Right kidney (tissue), 1 donor: Measurements from ENCODE around the gene PHF20.
A peak's percentile ranks its signal among the peaks of the same experiment; 100 is the strongest.
"Not testable (repeated sequence)": the region's sequence is repeated elsewhere in the genome, so short reads cannot be mapped to it uniquely, and the experiment has no call there.

Source experiments
- DNase-seq: peaks from one replicate; pipeline ENCODE4 v3.0.0-alpha.2; 2016

The PHF20 gene

DNA sequence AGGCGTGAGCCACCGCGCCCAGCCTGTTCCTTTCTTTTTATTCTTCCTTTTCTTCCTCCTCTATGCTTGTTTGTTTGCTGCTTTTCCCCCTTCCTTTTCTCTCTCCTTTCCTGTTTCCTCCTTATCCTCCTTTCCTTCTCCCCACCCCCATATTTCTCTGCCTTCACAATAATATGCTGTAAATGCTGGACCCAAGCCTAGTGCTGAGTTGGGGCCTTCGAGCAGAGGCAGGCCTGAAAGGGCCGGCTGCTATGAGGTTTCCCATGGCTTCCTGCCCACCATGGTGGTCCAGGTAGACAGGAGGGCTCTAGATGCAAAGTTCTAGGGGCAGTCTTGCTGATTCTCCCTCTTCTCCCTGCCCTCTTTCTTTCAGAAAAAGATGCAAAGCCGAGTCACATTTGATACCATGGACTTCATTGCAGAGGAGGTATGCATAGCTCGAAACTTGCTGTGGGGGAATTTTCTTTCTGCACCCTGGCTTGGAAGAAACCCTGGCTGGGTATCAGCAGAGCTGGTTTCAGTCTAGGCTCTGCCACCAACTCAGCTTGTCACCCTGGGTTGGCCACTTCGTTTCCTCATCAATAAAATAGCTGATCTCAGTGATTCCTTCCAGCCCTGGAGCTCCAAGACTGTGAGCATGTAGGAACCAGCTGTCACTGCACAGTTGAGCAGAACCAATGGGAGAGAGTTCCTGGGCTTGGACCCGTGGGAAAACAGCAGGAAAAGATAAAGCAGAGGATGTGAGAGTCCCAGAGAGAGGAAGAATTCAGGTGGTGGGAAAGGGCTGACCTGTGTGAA, 204.0 kb downstream of the PHF20 start:
- no peak for DNase-seq

DNA sequence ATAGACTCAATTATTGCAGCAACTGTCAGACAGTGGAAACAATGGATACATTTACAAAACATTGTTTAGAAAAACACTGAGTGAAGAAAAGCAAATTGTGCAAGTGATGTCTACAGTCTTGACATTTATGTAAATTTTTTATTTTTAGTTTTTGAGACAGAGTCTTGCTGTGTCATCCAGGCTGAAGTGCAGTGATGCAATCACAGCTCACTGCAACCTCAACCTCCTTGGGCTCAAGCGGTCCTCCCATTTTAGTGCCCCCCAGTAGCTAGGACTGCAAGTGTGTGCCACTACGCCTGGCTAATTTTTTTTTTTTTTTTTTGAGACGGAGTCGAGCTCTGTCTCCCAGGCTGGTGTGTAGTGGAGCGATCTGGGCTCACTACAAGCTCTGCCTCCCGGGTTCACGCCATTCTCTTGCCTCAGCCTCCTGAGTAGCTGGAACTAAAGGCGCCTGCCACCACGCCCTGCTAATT, 206.3 kb downstream of the PHF20 start:
- DNase-seq = no peak

DNA sequence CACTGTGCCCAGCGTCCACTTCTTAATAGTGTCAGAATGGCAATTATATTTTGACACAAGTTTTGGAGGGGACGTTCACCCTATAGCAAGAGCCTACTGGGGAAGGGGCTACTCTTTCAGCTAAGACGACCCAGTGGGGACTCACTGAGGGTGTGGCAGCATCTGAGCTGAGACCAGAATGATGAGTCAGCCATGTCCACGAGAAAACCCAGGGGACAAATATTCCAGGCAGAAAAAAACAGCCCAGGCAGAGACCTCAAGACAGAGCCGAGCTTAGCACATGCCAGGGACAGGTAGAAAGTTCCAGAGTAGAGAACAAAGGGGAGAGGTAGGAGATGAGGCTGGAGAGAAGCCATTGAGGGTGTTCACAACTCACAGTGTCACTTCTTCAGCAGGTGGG, 207.7 kb downstream of the PHF20 start:
- DNase-seq = no peak

DNA sequence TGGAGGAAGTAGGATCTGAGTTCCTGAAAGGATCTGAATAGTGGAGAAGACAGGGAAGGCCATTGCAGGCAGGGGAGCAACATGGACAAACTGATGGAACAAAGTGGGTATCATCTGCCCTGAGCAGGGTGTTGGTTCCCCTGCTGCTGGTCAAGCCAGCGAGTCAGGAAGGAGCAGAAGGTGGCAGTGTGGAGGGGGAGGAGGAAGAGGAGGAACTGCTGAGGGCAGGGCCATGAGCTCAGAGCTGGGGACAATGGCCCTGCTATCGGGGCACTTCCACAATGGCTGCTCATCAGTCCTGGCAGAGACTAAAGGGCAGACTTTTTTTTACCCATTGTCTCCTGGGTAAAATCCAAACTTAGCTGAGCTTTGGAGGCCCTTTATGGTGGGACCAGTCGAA, 210.2 kb downstream of the PHF20 start:
- DNase-seq = no peak

DNA sequence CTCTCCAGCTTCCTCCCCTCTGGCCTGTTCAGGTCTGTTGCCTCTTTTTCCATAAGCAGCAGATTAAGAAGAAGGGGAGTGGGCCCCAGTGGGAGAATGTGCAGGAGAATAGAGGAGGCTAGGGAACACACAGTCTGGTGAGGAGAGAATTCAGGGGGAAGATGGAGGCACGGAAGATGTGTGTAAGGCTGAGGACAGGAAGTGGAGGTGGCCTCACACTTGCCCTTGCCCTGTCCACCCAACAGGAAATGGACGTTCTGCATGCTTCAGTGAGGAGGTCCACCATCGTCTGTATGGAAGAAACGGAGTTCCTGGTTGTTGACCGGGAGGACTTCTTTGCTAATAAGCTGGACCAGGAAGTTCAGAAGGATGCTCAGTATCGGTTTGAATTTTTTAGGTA, 212.6 kb downstream of the PHF20 start:
- DNase-seq = no peak

DNA sequence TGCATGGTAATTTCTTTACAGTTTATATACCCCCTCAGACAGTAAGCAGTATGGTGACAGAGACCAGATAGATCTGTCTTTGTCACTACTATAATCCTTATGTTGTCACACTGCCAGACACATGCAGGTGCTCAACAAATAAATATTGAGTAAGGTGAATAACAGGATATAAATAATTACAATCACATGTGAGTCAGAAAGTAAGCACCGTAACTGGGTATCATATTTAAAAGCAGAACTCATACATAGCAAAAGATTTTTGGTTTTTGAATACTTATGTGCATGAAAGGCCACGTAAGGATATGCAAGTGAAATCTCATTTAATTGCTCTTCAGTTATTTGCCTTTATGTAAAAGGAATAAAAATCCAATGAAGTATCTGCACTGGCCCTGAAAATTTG, 214.0 kb downstream of the PHF20 start:
- DNase-seq = no peak

DNA sequence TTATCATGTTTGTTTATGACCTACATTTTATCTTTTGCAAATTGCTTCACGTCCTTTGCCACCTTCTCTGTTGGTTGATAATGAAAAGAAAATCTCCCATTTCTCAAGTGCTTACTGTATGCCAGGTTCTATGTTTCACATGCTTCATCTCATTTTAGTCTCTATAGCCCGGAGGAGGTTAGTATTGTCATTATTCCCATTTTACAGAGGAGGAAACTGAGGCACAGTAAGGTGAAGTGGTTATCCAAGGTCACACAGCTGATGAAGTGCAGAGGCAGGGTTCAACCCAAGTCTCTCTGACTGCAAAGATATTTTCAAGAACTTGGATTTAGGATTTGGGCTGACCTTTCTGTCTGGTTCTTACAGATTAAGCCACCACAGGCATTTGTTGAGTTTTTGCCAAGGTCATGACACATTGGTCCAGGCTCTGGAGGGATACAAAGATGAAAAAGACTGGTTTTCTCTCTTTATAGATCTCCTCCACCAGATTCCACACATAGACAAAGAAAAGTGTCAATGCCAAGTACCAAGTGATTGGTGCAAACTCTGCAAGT, 217.2 kb downstream of the PHF20 start:
- DNase-seq = no peak

DNA sequence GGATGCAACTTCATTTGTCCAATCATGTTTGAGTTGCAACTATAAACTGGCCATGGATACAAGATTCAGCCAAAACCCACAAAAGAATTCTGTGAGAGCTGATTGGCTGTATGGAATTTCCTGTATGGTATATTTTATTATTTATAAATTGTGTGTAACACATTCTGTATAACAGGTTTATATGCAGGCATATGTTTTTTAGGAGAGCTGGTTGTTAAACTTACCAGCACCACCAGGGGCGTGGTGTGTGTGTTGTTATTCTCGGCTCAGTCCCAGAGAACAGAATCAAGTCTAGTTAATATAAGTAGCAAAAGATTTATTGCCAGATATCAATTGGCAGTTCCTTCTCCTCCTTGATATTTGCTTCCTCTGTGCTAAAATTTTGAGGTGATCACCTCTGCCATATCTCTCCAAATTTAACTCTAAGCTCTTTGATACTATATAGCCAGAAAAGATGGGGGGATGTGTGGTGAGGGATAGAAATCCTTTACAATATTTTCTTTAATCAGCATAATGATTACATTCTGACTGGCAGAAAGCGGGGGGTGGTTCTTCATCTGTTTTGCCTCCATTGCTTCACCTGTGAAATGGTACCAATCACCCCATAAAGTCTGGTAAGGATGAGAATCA, 219.4 kb downstream of the PHF20 start:
- peak; percentile 4 for DNase-seq

DNA sequence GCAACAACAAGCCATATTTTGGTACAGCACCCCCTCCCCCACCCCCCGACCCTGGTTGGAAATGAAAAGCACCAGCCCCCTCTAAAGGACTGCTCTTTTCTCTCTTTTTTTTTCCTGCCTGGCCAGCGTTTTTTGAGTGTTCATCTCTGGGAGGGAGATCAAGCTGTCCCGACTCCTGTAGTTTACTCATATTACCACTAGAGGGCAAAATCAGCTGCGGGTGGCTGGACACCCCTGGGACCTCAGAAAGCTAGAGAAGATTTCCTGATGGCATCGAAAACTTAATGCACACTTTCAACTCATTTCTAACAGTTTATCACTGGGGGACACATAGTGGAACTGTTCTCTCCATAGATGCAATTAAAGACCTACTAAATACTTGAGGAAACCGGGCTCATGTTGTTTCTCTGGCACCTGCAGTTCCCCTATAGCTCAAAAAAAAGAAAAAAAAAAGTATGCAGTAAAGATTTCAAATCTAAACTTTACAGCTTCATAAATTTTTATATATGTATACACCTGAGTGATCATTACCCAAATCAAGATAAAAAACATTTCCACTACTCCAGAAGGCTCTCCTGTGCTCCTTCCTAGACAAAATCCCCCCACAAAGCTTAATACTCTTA, 221.0 kb downstream of the PHF20 start:
- DNase-seq = peak; percentile 59

DNA sequence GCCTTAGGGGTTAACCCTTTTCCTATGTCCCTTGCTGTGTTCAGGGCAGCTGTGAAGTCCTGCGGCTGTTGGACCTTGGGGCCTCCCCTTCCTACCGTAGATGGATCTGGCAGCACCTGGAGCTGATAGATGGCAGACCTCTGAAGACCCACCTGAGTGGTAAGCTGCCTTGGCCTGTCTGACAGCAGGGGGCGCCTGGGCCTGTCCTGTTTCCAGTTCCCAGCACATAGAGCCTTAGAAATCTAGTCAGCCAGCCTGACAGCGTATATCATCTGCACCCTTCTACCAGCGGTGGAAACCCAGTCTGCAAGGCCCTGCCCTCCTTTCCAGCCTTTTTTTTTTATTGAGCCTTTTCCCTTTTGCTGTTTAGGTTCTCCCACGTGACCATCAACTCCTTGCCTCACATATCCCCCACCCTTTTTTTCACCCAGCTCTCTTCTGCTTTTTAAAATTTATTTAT, 223.2 kb downstream of the PHF20 start:
- DNase-seq = peak; percentile 52

DNA sequence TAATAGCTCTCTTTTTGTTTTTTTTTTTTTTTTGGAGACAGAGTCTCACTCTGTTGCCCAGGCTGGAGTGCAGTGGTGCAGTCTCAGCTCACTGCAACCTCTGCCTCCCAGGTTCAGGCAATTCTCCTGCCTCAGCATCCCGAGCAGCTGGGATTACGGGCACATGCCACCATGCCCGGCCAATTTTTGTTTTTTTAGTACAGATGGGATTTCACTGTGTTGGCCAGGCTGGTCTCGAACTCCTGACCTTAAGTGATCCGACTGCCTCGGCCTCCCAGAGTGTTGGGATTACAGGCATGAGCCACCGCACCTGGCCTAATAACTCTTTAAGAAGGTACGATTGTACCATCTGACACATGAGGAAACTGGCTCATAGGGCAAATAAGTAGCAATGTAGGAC, 224.7 kb downstream of the PHF20 start:
- DNase-seq = not testable (repeated sequence)
